GM19372 (cell line): ENCODE measurements around the gene PTCD2.
A peak's percentile ranks its signal among the peaks of the same experiment; 100 is the strongest.

Experiments used
- ATAC-seq: cut with Tn5 transposase; IDR thresholded peaks from one replicate; pipeline ENCODE4 v1.9.1; 2021; ENCODE audit warnings: mild to moderate bottlenecking, low read depth, moderate library complexity; ENCODE audit not compliant: unreplicated experiment

Gene PTCD2, protein sequence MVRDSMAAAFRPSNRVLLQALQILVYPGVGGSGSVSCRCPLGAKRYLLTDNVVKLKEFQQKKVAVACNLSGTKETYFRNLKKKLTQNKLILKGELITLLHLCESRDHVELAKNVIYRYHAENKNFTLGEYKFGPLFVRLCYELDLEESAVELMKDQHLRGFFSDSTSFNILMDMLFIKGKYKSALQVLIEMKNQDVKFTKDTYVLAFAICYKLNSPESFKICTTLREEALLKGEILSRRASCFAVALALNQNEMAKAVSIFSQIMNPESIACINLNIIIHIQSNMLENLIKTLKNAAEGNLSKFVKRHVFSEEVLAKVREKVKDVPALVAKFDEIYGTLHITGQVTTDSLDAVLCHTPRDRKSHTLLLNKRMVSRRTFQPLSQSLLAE

DNA sequence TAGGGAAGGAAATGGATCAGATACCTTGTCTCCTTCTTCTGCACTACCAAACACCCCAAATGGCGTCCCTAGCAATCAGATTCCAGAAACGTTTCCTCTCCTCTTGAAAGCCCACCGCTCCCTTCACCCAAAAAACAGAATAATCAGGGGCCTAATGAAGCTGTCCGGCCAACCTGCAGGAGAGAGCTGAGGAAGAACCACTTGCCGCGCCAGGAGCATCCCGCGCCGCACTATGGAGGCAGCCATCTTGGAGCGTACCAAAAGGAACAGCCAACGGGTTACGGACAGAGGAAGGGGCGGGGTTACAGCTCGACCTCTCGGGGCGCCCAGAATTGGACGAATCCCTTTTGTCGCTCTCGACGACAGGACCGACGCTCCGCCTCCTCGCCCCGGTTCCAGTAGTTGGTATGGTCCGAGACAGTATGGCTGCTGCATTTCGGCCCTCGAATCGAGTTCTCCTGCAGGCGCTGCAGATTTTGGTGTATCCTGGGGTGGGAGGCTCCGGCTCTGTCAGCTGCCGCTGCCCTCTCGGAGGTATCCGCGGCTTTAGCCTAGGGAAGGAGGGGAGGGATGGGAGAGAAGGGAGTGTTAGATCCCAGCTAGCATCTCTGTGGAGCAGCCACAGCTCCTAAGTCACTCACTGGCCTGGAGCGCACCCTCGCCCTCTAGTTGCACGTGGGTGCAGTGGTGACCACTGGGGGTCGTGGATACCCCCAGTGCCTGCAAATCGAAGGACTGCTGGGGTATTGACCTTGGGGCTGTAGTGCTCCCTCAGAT, at the start of gene PTCD2, which contains the start of gene MRPS27:
TSS of gene PTCD2 (plus strand) at position 398 of the 777 bp plus-strand sequence. CDS start at position 408, 10 bp downstream.
TSS of gene MRPS27 (minus strand) at position 265 of the 777 bp plus-strand sequence. CDS start at position 246, 19 bp downstream.
- peak; percentile 98 for ATAC-seq

DNA sequence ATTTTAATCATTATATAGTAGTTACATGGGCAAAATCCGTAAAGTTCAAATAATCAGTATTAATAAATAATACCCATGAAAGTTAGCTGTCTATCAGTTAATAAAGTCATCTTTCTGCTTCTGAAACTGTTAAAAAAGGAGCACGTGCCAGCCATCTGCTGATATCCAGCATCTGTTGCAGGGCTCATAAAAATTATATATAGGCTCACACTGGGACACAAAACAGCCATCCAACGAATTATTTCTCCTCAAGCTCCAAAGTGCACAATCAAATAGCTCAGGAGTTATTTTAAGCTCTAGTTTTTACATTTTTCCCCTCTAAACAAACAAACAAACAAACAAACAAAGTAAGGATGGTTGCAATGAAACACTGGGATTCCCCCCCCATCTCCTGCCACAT, 48.5 kb upstream of the PTCD2 start:
- no peak for ATAC-seq

DNA sequence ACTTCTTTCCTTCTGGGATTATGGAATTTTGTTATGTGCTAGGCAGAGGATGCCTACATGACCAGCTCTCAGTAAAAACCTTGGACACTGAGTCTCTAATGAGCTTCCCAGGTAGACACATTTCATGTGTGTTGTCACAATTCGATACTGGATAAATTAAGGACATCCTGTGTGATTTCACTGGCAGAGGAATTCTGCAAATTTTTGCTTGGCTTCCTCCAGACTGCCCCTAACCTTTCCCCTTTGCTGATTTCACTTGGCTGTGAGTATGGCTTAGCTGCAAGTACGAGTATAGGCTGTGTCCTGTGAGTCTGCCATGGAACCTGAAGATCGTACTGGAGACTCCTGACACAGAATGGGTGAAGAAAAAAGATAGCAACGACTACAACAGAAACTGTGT, 47.8 kb upstream of the PTCD2 start:
- ATAC-seq = no peak

DNA sequence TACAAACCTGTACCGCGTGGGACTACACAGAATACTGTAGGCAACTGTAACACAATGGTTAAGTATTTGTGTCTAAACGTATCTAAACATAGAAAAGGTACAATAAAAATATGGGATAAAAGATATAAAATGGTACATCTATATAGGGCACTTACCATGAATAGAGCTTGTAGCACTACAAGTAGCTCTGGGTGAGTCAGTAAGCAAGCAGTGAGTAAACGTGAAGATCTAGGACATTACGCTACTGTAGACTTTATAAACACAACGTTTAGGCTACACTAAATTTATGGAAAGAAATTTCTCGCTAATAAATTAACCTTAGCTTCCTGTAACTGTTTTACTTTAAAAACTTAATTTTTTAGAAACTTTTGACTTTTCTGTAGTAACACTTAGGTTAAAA, 46.6 kb upstream of the PTCD2 start:
- ATAC-seq = no peak

DNA sequence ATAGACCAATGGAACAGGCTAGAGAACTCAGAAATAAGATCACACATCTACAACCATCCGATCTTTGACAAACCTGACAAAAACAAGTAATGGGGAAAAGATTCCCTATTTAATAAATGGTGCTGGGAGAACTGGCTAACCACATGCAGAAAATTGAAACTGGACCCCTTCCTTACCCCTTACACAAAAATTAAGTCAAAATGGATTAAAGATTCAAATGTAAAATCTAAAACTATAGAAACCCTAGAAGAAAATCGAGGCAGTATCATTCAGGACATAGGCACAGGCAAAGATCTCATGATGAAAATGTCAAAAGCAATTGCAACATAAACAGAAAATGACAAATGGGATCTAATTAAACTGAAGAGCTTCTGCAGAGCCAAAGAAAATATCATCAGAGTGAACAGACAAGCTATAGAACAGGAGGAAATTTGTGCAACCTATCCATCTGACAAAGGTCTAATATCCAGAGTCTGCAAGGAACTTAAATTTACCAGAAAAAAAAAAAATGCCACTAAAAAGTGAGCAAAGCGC, 43.9 kb upstream of the PTCD2 start:
- no peak for ATAC-seq

DNA sequence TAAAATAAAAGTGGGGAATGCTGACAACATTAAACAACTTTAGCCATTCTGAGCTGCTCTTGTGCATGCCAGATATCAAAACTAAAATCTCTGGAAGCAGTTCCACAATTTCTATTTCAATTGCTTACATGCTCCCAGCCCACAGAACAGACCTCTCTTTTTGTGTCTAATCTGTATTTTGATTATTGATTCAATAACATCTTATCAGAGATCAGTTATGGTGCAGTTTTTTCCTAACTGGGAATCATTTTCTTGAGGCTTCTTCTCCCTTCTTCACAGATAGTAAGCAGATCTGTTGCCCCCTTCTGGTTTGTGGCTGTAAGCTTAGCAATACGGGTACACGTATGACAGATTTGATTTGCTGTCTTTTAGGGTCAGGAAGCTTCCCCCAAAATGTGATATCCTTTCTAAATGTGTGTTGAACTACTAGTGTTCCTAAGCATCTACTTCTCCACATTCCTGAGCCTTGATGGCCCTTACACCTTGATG, 39.5 kb upstream of the PTCD2 start:
- no peak for ATAC-seq

DNA sequence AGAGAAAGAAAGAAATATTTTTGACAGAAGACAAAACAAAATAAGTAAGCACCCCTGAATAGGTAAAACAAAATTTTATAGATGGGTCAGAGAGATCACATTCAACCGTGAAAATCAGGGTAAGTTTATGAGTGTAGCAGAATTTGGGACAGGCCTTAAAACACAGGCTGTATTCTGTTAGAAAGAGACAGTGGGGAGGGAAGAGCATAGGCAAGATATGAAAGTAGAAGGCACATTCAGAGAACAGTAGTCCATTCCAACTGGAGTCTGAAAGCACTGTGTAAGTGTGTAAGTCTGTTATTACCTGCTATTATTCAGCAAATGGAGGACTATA, 38.8 kb upstream of the PTCD2 start:
- ATAC-seq = no peak

DNA sequence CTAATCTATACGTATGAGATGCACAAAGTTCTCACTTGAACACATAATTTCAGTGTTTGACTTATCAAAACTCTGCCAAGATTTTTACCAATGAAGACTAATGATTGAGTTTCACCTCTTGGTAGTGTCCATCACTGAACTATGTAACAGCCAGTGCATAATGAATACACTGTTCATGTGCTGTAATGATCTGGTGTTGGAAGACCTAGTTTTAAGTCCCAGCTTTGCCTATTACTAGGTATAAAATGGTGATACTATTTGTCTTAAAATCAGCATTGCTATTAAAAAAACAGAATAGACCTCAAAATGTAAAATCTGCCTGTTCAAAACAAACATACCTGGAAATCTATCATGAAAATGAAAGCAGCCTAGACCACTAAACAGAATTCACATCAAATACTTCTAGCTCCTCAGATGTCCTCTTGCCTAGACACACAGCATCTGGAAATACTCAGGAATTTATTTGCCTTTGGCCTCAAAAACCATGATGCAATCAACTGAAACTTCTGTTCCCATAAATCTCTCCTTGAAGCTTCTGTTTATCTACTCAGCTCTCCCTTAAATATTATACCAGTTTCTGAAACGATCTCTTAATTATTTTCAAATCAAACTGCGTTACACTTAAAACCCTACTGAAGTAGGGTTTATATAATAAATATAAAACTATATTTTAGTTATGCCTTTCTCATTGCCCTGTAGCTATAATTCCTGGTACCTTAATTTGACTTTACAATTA, 38.2 kb upstream of the PTCD2 start:
- ATAC-seq = no peak

DNA sequence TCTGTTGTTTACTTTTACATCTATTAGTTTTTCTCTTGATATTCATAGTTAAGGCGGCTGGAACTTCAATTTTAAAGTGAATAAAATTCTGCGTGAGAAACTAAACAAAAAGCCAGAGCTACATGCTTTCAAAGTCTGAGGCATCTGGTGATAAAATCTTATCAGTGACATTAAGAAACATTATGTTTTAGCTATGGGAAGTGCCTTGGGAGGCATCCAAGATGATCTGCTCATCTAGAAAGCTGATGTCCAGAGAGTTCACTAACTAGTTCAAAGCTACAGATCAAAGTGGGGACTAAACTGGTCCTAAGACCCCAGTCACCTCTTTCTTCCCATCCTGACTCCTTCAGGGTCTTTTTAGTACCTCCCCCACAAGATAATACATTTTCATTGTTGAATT, 37.3 kb upstream of the PTCD2 start:
- ATAC-seq = no peak

DNA sequence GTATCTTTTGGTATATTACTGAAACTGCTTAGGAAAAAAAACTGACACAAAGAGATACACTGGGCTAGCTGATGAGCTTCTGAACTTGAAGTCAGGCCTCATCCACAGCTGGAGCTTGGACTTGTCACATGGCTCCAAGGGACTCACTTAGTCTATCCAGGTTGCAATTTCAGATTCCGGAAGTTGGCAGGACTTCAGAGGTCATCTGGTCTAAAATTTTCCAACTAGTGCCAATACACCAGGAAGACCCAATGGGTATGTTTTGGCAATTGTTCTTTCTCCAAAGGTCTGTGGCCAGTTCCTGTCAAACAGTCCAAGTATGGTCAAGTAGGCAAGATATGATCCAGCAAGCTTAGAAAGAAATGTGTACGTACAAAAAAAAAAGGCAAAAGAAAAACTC, 36.8 kb upstream of the PTCD2 start:
- ATAC-seq = no peak

DNA sequence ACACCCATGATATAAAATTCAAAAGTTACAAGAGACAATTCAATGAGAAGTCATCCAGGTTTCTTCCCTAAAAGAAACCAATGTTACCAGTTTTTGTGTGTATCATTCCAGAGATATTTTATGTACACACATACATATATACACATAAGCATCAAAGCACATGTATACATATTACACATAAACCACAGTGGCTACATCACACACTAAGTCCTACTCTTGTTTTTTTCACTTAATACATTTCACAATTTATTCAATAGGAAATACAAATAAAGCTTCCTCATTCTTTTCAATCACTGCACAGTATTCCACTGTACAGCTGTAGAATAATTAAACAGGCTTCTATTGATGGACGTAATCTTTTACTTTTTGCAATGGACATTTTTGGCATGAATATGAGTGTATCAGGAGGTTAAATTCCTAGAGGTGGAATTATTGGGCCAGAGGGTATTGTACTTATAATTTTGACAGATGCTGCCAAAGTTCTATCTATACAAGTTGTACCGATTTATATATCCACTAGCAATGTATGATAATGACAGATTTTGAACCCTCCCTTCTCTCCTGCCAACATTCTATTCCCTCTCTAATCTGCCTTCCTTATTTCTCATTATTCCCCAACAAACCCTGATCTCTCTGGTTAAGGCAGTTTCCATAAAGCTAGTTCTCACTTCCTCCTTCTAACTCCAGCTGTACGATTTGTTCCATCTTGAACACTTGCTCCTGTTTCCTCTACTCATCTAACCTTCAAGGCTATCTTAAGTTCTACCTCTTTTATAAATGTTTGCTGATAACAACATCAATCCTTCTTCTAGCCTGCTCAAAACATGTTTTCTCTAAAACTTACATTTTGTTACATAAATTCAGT, 35.4 kb upstream of the PTCD2 start:
- no peak for ATAC-seq

DNA sequence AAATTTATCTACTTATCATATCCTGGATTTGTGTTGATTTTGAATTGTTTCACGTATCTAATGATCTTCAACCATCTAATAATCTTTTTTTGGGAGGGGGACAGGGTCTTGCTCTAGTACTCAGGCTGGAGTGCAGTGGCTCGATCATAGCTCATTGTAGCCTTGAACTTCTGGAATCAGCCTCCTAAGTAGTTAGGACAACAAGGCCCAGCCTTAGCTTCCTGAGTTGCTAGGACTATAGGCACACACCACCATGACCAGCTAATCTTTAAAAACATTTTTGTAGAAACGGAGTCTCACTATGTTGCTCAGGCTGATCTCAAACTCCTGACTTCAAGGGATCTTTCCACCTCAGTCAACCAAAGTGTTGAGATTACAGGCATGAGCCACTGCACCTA, 34.8 kb upstream of the PTCD2 start:
- no peak for ATAC-seq

DNA sequence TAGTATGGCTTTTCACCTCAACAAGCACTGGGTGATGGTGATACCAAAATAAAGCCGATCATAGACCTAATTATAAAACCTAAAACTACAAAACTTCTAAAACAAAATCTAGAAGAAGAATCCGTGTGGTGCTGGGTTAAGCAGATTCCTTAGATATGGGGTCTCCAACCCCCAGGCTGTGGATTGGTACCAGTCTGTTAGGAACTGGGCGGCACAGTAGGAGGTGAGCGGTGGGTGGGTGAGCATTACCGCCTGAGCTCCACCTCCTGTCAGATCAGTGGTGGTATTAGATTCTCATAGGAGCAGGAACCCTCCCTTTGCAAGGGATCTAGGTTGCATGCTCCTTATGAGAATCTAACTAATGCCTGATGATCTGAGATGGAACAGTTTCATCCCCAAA, 33.4 kb upstream of the PTCD2 start:
- ATAC-seq = no peak

DNA sequence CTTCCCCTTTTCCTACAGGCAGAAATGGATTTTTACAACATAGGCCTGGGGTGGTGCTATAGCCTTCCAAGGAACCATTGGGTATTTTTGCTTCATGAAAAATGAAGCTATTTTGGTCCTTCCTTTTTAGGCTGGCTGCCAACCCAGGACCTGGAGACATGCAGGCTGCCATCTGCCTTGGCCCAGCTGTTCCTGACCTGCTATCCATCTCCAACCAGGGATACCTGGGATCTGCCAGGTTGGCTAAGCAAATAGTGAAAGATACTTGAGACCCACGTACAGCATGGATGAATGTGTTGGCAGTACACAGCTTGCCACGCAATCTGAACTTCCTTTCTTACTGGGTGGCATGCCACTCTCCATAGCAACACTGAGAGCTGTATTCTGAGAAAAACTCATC, 31.2 kb upstream of the PTCD2 start:
- ATAC-seq = no peak

DNA sequence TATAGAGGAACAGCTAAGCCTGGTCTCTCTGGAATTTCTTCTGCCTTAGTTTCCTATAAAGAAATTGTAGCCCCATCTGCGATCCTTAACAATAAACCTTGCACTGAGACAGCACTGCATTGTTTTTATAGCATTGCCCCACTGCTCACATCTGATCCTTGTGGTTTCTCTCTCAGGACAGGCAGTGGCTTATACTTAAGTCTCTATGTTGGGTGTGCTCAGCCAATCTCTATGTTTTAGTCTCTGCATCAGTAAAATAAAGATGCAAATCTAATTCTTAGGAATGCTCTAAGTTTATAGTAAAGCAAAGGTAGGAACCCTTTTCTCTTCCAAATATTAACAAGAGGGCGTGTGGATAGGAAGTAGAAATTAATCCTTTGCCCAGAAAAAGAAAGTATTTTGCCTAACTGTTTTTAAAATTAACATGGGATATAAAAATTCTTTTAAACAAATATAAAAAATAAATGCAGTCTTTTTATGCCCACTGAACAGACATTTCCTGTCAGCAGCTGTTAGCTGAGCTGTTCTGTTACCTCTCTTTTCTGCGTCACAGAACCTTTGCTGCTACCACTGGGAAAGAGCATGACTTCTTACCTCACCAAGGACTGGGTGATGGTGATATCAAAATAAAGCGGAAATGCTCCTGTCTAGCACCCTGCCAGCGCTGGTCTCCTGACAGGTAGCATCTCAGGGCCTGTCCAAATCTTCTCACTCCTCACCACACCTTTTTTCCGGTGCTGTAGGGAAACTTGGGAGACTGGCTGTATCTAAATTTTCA, 29.6 kb upstream of the PTCD2 start:
- ATAC-seq = no peak

DNA sequence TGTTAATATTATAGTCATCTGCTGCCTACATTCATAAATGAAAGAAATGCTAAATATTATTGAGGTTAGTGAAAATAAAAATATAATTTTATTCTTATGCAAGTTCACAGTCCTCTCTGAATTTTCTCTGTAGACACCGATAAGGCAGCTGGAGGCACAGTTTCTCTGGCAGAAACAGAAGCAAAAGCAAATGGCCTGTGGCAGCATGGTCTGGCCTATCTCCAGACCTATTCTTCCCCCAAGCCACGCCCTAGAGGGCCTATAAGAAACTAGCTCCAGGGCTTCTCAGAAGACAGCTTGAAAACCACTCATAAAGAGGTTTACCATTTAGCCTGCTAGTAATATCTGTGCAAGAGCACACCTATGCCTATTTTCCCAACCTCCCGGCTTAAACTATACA, 28.6 kb upstream of the PTCD2 start:
- ATAC-seq = no peak

DNA sequence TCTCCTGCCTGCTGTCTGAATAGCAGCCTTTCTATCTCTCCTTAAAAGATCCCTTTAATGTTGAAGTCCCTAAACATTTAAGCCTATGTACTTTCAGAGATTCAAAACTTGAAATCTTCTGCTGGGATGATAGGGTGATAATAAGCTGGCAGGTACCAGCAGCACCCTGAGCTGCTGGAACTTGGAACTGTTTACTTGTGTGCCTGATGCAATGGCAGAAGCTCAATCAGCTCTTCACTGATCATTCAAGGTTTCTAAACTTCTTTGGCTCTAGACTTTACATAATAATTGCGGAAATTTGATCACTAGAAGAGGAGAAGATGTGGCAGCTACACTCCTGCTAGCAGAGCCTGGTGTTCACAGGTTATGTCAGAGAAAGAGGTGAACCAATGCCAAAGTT, 27.8 kb upstream of the PTCD2 start:
- ATAC-seq = no peak

DNA sequence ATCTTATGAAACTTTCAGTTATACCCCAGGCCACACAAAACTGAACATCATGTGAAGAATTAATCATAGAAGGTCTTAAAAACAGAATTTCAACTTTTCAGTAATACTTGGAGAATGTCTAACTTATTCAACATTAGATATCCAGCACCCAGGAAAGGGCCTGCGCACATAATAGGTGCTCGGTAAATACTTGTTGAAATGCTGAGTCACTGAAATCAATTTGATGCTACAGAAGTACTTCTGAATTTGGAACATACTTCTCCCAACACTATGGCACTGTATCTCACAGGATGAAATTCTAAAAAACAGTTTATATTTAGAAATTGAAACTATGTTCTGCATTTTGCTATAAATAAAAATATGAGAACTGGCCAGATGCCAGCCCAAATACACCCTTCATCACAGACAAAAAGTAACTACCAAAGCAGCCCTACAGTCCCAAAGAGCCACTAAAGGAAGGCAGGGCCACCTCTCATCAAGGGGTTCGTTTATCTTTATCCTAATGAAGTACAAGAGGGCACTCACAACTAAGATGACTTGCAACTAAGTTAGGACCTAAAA, 26.6 kb upstream of the PTCD2 start:
- ATAC-seq = no peak

DNA sequence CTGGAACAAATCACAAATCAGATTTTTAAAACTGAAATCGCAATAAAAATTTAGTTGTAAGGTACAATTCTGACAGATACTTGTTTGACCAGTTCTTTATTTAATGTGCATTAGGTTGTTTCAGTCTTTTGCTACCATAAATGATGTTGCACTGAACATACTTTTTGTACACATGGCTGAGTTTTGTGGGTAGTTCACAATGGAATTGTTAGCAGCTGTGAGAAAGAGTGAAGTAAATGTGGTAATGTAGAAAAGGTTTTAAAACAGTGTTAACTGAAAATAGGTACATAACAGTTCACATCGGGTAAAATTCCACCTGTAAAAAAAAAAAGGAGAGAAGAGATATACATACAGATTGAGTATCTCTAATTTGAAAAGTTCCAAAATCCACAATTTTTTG, 25.7 kb upstream of the PTCD2 start:
- no peak for ATAC-seq
